T follicular helper cell (primary cell): Measurements from ENCODE around the gene SPATA7.

Experiments used
- DNase-seq: peaks from one replicate; pipeline ENCODE4 v3.0.0-alpha.2; 2020; ENCODE audit warnings: low read depth

SPATA7 gene

DNA sequence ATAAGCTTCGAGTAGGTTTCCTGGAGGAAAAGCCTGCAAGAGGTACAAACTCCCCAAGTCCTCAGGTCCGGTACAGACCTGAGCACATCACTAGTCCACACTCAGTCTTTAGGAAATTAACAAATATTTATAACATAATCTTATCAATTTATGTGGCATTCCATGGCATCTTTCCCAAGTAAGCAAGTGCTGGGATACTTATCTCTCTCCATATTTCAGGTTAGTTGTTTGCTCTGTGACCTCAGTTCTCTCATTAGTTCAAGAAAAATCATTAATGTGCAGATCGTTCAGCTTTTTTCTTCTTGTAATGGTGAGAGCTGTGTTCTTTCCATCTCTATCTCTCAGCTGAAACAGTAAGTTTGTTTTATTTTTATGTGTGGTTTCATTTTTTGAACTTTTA, 34.7 kb downstream of the SPATA7 start:
- no peak for DNase-seq

DNA sequence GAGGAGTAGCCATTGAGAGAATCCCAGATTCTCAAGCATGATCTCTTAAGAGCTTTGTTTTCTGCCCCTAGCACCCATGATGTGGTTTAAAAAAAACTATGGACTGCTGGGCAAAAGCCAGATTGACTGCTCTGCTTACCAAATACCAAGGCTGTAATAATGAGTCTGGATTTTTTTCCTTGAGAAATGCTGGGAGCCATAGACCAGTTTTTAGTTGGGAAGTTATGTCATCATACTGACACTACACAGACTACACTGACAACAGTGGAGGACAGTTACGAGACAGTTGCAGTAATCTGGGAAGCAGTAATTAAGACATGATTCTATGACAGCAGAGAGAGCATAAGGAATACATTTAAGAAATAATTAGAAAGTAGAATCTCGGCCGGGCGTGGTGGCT, 35.8 kb downstream of the SPATA7 start:
- no peak for DNase-seq

DNA sequence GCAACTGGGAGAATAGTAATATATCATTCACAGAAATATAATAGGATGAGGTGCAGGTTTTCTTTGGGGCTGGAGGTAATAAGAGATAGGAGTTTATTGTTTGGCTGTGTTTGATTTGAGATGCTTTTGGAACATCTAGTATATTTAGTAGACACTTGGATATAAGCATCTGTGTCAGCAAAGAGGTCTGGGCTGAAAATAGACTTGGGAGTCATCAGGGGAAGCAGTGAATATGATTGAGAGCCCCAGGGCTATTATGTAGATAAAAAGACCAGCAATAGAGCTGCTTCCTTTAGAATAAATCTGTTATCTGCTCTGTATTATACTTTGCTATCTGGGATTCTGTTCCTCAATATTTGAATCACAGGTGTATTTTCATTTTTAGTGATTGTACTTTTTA, 36.6 kb downstream of the SPATA7 start:
- no peak for DNase-seq

DNA sequence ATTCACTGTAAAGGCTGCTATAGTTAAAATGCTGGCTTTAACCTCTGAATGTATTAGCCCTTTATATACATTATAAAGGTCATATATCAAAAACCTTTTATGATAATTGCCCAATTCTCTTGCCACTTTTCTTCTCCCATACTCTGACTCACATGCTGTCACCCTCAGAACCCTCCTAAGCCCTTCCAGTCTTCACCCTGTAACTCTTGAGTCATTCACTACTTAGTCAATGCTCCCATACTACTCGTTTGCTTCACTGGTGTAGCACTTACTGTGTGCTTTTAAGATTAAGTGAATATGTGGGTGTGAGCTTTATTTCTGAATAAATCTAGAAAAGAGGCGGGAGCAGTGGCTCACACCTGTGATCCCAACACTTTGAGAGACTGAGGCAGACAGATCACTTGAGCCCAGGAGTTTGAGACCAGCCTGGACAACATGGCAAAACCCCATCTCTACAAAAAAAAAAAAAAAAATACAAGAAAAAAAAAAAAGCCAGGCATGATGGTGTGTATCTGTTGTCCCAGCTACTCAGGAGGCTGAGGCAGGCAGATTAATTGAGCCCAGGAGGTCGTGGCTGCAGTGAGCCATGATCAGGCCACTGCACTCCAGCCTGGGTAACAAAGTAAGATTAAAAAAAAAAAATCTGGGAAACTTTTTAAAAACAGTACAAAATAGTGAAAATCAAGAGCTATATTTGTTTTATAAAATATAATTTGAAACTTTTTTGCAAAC, 37.6 kb downstream of the SPATA7 start:
- no peak for DNase-seq

DNA sequence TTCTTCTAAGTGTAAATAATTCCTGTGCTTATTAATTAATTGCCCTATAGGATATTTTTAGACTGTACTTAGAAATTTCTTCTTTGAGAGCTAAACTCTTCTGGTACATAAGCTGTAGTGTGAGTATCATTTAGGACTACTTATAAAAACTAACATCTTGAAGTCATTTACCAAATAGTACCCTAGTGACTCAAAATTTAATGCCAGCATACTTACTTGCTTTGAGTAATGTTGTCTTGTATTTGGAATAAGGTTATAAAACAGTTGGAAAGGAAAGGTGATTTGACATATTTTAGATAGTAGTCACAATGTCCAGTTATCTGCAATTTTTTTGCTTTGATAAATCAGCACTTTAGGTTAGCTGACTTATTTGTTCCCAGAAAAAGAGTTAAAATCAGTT, 39.1 kb downstream of the SPATA7 start:
- DNase-seq = no peak

DNA sequence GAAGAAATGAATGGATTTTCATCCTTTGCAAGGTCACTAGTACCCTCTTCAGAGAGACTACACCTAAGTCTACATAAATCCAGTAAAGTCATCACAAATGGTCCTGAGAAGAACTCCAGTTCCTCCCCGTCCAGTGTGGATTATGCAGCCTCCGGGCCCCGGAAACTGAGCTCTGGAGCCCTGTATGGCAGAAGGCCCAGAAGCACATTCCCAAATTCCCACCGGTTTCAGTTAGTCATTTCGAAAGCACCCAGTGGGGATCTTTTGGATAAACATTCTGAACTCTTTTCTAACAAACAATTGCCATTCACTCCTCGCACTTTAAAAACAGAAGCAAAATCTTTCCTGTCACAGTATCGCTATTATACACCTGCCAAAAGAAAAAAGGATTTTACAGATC, 40.8 kb downstream of the SPATA7 start:
- no peak for DNase-seq

DNA sequence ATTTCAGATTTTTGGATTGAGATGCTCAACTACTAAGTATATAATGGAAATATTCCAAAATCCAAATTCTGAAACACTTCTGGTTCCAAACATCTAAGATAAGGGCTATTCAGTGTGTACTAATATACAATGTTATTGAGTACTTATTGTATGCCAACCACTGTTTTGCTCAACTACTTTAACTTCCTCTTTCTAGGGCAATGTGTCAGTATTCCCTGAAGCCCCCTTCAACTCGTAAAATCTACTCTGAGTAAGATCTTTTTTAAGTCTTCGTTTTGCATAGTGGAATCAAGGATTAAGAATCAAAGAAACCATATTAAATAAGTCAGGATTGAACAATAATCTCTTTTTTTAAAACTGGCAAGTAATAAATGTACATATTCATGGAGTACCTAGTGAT, 45.5 kb downstream of the SPATA7 start:
- DNase-seq = no peak

DNA sequence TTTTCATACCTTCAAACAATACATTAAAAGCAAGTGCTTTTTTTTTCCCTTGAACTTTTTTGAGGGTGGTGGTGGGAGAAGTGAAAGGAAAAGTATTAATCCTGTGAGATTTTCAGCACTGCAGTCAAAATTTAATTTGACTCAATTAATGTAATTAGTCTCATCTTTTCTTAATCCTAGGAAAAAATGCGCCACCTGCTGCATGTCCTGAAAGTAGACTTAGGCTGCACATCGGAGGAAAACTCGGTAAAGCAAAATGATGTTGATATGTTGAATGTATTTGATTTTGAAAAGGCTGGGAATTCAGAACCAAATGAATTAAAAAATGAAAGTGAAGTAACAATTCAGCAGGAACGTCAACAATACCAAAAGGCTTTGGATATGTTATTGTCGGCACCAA, 52.2 kb downstream of the SPATA7 start:
- DNase-seq = no peak

DNA sequence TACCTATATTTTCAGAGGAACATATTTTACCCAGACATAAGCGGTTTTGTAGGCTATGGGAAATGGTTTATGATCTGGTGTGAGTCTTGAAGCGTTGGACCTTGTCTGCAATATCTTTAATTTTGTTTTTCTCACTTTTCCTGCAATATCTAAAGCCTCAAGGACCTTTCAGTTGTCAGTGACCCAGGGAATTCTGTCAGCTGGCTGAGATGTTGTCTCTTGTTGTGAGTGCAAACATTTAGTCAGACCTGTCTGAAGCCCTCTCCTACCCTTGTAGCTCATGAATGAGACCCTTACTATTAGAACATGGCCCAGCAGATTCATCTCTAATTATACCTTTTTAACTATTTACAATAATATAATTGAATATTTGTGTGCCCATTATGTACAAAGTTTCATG, 53.6 kb downstream of the SPATA7 start:
- no peak for DNase-seq

DNA sequence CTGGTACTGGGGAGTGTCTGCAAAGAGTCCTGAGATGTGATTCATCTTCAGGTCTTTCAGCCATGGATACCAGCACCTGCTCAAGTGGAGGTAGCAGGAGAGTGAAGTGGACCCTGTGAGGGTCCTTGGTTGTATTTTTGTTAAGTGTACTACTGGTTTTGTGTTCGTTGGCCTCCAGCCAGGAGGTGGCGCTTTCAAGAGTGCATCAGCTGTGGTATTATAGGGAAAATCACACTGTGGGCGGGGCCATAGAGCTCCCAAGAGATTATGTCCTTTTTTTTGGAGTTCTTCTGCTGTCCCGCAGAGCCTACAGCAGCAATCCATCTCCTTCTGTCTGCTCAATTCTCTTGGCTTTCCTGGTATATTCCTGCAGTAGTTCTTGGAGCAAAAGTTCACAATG, 66.8 kb downstream of the SPATA7 start:
- DNase-seq = no peak

DNA sequence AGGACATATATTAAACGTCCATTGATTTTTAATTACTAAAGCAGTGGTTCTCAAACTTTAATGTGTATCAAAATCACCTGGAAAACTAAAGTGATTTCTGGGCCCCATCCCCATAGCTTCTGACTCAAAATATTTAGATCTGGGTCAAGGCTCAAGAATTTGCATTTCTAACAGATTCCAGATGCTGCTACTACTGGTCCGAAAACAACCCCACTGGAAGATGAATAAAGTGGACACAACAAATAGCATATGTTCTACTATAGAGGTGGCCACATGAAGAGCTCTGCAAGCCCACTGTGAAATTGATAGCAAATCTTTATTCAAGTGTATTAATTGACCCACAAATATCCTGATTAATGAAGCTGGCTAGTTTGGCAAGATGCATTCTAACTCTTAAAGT, 69.4 kb downstream of the SPATA7 start:
- DNase-seq = no peak

DNA sequence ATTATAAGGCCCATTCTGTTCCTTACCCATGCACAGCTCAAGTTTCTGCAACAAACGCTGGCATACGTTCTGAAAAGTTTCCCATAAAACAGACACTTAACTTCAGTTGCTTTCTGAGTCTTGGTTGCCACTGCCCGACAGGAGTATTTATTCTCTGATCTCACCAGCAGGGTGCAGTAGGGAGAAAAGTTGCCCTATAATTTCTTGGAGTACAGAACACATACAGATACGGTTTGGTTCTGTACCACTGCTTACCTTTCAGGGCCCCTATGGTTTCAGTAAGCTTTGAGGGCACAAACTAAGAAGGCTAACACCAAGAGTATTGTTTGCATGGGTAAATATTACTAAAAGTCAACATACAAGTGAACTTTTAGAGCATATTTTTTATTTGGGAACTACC, 77.9 kb downstream of the SPATA7 start:
- no peak for DNase-seq

DNA sequence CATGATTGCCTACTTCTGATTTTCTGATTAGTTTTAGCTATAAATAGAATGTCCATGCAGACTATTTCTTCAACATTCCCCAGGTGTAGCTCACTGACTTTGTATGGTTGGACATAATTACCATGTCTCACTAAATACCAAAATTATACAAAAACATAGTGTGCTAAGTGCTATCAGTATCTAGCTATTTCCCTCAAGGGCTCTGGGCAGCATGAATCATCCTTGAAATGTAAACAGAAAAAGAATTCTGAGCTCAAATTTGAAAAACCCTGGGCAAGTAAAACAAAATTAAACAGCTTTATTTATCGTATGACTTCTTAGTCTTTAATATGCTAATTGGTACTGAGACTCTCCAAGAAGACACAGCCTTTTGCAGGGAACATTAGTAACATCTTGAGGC, 82.9 kb downstream of the SPATA7 start:
- DNase-seq = no peak

DNA sequence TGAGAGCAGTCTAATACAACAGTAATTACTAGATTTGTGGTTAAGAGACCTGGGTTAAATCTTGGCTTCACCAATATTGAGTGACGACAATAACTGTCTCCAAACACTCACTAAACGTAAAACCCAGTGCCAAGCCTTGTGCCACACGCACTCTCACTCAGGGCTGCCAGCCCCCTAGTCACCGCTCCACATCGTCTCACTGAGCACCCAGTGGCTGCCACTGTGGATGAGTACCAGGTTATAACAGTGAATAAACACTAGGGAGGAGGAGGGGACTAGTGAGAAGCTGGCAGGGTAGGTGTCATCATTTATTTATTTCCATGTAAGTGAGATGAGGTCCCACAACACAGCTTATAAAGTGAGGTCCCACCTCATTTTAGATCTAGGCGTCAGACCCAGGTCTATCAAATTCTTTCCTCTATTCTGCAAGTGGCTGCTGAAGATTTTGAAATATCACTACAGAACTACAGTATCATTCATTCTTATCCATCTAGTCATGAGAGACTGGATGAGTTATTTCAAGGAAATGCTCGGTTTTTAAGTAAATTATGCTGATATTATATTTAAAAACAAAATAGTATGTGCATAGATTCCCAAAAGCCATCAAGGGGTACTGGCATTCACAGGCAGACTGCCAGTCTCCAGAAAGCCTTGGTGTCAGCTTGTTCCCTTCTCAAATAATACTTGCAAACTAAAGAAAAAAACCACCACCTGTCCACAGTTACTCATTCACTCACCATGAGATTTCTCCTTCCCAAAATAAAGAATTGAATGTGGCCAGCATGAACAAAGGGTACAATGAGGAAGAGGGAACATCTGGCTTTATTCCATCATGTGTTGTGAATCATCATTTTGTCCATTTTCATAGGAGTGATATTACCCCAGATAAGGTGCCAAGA, 85.3 kb downstream of the SPATA7 start:
- DNase-seq = no peak

DNA sequence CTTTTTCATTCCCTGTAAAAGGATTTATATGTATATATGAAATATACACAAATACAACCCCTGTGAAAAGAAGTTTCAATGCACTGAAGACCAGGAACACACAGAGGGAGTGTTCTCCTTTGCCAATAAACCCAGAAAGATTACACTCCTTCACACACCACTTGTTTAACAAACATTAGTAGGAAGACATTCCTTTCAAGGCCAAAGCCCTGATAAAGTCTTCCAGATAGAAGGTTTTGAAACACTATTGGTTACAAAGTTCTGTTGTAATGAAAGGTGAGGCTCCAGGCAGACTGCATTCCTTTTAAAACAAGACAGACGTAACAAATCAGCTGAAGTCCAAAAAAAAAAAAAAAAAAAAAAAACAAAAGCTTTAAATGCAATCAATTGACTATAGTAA, 88.3 kb downstream of the SPATA7 start:
- DNase-seq = no peak

DNA sequence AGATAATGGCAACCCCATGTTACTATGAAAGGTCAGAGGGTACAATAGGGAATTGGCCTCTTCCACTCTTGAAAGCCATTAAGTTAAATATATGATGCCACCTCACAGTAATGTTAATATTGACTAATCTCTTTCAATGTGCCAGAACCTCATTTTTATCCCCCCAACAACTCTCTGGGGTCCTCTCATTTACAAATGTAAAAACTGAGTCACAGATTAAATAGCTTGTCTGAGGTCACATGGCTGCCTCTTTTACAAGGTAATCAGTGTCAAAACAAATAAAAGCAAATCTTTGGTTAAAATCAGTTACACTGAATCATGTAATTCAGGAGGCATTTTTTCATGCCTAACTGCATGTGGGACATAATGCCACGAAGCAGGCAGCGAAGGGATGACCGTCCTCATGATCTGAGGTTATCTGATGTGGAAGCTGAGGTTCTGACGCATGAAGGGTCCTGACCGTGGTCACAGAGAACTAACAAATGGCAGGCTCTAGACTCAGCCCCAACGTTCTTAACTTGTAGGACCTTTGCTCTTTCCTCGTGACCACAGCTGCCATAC, 90.8 kb downstream of the SPATA7 start:
- DNase-seq = no peak

DNA sequence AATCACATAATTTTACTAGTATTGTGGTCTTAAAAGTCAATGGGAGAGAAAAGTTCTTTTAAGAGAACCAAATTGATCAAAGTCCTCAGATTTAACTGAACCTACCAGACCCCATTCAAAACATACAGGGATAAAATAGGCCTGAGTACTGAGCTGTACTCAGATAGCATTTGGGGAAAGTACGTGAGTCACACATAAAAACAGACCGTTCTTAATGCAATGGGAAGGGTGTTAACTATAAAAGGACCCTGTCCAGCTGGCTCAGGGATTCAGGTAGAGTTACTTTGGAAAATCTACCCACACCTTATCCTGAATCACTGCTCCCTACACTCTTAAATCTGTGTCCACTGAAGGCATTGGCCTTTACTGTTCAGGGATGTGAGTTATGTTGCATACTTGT, 91.4 kb downstream of the SPATA7 start:
- DNase-seq = no peak

DNA sequence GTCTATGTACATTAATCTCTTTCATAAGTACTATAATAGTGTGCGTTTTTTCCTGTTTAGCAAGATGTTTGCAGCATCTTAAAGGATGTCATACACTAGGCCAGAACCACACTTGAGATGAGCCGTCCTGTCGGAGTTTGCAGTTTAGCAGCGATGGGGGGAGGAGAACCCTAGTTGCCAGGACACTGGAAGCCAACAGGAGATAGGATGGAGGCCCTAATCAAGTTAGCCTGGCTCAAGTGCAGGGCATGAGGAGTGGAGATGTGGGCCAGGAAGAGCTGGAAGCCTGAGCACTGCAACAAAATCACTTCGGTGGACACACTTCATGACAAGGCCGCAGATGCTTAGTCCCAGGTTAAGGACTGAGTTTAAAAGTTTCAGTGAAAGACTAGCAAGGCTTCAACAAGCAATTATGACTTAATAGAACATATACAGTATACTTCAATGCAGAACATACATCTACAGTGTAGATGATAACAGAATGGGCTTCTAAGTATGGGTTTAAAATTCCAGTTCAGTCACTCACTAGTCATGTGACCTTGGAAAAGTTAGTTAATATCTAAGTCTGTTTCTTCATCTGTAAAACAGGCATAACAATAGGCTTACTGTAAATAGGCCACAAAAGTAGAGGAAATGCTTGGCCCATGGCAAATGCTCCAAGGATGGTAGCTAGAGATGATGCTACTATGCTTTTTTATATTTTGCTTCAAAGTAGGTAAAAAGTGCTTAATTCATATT, 92.2 kb downstream of the SPATA7 start:
- DNase-seq = no peak

DNA sequence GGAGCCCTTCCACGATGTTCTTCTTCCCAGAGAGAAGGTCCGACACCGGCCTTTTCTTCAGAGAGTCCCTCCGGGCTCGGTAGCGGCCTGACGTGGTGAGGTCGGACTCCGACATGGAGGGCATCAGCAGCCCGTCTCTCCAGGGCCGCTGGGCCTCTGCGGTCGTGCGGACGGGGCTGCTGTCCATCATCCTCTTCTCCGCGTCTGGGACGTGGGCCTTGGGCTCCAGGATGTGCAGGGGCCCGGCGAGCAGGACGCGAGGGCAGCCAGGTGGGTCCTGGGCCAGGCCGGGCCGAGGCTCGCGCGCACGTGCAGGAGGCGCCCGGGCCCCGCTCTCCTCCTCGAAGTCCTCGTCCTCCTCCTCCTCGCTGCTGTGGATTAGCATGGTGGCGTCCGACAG, 93.5 kb downstream of the SPATA7 start:
- DNase-seq = no peak

DNA sequence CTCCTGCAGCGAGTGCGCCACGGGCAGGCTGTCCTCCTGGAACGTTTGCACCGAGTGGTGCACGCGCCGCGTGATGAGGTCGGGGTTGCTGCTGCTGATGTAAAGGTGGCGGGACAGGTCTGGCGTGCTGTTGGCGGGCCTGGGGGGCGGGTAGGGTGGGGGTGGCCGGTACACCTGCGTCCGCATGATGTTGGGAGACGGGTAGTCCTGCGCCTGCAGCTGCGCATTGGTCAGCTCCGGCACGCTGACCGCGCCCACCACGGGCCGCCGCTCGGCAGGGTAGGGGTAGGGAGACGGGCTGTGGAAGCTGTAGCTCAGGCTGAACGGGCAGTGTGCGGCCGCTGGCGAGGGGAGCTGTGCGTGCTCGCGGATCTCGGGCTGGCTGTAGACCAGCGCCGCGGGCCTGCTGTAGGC, 94.1 kb downstream of the SPATA7 start:
- DNase-seq = no peak

DNA sequence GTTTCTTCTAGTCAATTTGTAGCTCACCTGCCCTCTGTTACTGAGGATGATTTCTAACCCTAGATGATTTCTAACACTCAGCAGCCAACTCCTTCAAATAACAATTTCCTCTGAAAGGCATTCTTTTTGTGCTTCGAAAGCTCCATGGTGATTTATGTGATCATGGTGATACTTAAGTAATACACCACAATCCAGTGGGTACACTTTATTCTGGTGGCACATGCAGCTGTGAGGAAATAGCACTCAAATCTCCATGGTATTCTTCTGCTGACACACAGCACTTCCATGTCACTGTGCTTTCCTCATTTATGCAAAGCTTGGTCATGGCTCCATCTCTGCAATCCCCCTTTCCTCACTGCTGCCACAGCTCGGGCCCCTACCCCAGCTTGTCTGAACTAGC, 95.6 kb downstream of the SPATA7 start:
- DNase-seq = no peak

DNA sequence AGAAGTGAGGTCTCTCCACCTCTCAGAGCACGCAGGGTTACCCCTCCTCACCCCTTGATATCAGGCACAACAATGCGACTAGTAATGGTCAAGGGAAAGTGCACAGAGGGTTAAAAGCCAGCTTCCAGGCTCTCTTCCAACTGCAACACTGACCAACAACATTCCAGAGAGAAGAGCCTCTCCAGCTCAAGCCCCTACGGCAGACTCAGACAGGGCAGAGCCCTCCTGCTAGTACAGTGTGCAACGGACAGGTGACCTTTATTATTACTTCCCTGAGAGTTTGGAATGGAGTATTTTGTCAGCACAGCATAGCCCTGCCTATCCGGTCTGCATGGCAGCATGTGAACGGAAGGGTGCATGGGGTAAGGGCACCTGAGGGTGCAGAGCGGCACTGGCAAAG, 96.3 kb downstream of the SPATA7 start:
- DNase-seq = no peak

DNA sequence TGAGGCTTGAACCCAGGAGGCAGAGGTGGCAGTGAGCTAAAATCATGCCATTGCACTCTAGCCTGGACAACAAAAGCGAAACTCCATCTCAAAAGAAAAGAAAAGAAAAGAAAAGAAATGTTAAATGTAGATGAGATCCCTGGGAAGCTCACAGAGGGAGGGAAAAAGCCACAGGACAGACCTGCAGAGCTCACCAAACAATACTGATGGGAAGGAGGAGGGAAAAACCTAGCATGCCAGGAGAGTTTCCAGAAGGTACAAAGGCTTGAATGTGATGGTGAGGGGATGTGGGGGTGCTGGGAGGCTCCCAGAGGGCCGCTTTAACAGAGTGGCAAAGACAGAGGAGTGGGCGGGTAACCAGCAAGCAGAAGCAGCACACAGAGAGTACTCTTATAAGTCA, 97.1 kb downstream of the SPATA7 start:
- DNase-seq = no peak
